GM19238 (cell line): Measurements from ENCODE around the gene BPIFB2.
"Not testable (repeated sequence)": the region's sequence is repeated elsewhere in the genome, so short reads cannot be mapped to it uniquely, and the experiment has no call there.

Source experiments
- DNase-seq: peaks from one replicate; pipeline ENCODE4 v3.0.0; 2011; ENCODE audit warnings: low spot score; ENCODE audit not compliant: insufficient read length

The BPIFB2 gene, protein sequence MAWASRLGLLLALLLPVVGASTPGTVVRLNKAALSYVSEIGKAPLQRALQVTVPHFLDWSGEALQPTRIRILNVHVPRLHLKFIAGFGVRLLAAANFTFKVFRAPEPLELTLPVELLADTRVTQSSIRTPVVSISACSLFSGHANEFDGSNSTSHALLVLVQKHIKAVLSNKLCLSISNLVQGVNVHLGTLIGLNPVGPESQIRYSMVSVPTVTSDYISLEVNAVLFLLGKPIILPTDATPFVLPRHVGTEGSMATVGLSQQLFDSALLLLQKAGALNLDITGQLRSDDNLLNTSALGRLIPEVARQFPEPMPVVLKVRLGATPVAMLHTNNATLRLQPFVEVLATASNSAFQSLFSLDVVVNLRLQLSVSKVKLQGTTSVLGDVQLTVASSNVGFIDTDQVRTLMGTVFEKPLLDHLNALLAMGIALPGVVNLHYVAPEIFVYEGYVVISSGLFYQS

DNA sequence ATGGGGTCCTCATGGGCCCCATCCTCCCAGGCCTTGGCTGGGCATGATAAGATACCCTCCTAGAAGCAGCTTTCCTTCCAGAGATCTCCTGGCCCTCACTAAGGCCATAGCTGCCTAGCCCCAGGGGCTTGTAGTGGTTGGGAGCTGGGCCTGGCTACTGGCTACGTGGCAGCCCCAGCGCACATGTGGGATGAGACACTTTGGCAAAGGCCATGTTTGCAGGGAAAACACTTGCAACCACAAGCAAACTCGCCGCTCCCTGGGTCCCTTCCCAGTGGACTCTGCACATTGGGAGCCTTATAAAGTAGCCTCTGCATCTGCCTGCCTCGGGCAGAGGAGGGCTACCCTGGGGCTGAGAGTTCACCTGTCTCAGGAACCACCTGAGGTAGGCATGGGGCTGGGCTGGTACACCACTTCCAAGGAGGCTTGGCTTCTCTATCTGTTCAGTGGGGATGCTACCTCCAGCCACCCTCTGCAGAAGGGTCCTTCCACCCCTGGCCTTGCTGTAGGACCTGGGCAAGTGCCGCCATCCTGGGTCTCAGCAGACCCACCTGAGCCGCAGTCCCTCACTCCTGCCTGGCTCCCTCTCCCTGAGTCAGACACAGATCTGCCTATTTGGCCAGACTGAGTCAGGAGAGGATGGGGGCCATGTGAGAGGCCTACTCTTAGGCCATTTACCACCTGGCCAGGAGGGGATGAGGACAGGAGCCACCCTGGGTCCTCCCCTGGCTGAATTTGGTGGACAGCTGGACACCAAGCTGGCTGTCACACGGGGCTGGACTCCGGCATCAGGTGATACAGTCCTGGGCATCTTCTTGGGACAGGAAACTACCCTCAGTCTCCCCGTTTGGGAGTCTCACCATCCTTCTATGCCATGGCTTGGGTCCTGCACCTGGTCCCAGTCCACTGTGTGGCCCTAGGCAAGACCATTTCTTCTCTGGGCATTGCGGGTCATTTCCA lies at the start of gene BPIFB2:
Gene BPIFB2 (plus strand): TSS at position 329 of the 960 bp plus-strand sequence. CDS start 871 bp downstream, outside the sequence.
- DNase-seq = no peak

DNA sequence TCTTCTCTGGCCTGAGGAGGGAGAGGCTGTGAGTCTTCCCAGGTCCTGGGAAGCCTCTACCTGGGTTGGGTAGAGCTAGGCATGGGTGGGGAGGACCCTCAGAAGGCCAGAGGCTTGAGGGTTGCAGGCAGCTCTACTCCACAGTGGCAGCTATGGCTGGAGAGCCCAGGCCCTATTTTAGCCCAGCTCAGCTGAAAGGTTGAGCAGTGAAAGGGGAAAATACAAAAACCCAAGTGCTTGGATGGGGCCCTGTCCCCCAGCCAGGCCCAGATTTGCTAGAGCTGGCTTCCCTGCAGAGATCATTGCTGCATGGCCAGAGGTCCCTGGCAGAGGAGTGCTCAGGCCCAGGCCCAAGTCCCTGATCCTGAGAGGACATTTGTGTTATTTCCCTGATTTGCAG lies 48.9 kb upstream of the BPIFB2 start:
- no peak for DNase-seq

DNA sequence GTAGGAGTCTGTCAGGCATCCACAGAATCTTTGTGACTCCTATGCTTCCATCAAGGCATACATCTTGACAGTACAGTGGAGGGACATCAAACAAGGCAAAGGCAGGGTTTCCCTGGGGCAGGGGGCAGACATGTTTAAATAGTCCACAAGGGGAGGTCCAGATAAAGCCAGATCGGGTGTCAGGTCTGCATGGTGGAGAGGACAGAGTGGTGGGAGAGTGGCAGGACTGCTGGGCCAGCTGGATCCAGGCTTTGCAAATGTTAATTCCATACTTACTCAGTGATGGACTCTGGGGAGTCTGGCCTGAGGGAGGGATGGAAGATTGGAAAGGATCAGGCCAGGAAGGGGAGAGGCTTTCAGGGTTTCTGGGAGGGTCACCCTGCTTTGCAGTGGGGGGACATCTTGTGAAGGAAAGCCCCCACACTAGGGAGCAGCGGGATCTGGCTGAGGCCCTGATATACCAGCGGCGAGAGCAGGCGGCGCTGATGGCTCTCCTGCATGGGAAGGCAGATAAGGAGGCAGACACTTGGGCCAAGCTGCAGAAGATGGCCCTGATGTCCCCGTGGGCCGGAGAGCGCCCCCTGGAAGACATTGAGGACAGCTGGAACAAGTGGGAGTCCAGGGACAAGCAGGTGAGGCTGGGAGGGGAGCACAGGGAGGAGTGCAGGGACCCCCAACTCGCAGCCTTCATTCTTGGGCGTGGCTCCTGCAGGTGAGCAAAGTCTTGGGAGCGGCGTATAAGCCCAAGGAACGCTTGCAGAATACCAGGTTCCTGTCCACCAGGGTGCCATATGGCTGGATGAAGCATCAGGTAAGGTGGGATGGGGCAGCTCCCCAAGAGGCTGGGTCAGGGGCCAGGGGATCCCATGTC lies 47.9 kb upstream of the BPIFB2 start:
- no peak for DNase-seq

DNA sequence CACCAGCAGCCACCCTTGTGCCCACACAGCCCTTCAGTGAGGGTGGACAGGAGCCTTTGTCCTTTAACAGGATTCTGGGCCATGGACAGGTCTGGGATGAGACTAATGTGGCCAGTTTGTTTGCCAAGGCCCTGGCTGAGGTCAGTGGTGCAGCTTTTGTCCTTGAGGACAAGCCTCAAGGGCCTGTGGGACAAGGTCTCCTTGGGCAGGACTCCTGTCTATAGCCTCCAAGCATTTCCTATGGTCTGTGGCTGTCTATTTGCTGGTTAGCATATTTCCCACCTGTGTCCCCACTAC lies 47.3 kb upstream of the BPIFB2 start:
- DNase-seq = no peak

DNA sequence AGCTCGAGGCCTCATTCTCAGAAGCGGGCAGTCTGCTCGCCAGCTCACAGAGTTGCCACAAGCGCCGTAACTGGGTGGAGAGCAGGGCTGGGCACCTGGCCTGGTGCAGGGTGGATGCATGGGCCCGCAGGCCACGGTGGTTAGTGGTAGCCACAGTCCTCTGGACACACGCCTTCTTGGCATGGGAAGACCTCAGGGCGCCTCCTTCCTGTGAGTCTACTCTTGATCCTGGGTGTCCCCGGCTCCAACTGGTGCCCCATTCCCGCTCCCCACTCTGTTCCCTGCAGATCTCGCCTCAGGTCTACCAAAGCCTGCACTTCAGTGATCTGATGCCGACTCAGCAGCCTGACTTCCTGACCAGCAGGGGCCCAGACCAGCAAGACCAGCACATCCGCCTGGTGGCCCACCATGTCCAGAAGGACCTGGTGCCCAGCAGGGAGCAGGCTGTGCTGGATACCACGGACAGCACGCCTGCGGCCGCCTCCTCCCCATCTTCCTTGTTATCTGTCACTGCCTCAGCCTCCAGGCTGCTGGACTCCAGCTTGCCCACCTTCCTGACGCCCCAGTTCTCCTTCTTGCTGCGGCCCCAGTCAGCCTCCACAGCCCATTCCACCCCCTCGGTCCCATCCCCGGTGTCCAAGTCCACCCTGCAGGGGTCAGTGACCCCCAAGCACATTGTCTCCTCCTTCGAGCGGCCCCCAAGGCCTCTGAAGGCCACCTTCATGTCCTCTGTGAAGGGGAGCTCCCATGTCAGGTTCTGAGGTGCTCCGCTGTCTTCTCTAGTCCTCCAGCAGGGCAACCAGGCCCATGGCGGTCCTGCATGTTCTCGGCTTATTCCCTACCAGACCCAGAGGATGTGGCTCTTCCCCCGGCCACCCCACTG lies 46.4 kb upstream of the BPIFB2 start:
- DNase-seq = no peak

DNA sequence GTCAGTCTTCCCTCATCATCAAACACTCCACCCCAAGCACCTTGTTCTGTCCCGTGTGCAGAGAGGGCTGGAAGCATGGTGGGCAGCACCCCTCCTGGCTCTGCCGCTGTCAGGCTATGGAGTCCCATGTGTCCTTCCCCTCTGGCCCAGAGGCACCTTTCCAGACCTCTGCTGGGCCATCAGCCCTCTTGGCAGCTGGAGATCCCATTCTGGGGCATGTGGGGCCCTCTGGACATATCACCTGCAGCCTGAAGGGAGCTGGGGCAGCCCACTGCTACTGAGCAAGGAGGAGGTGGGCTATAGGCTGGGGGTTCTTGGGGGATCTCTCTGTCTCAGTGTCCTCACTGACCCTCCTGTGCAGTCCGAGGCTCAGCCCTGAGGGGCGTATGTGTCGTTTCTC lies 45.5 kb upstream of the BPIFB2 start:
- no peak for DNase-seq

DNA sequence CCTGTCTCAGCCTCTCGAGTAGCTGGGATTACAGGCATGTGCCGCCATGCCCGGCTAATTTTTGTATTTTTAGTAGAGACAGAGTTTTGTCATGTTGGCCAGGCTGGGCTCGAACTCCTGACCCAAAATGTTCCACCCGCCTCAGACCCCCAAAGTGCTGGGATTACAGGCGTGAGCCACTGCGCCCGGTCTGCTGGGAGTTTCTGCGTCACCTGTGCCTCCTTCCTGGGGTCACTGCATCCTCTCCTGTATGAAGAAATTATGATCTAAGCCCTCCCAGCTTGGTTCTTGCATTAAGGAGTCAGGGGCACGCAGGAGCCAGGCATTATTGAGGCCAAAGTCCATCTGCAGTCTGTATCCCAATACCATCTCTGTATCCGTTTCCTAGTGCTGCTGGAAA lies 44.9 kb upstream of the BPIFB2 start:
- DNase-seq = not testable (repeated sequence)

DNA sequence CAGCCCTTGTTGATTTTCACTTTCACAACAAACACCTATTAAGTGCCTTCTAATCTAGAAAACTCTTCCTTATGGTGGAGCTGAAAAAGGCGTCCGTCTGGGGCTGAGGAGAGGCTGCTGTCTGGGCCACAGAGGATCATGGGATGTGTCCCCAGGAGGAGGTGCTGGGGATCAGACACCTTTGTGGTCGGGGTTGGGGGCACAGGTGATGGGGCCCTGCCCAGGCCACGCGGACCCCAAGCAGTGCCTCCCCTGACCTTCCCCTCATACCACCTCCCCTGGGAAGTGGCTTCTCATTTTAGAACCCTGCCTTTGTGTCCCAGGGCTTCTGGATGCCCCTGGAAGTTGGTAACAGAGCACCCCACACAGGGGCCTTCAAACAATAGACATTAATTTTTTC lies 44.3 kb upstream of the BPIFB2 start:
- DNase-seq = no peak

DNA sequence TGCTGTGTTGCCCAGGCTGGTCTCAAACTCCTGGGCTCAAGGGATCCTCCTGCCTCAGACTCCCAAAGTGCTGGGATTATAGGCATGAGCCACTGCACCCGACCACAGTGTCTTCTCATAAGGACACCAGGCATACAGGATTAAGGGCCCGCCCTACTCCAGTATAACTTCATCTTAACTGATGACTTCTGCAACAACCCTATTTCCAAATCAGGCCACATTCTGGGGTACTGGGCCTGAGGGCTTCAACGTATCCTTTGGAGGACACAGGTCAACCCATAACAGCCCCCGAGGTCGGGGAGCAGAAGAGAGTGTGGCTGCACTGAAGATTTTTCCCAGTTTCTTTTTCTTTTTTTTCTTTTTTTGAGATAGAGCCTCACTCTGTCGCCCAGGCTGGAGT lies 42.9 kb upstream of the BPIFB2 start:
- DNase-seq = no peak

DNA sequence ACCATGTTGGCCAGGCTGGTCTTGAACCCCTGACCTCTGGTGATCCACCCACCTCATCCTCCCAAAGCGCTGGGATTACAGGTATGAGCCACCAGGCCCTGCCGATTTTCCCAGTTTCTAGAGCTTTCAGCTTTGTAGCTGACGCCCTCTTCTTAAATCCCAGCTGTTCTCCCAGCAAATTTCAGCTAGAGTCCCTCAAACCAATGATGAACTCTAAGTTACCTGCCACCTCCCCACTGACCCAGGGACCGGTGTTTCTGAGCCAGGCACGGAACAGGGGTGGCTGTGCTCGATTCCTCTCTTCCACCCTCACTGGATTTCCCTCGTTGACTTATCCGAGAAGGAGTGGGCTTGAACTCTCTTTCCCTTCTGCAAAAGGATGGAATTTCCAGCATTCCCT lies 42.4 kb upstream of the BPIFB2 start:
- DNase-seq = no peak

DNA sequence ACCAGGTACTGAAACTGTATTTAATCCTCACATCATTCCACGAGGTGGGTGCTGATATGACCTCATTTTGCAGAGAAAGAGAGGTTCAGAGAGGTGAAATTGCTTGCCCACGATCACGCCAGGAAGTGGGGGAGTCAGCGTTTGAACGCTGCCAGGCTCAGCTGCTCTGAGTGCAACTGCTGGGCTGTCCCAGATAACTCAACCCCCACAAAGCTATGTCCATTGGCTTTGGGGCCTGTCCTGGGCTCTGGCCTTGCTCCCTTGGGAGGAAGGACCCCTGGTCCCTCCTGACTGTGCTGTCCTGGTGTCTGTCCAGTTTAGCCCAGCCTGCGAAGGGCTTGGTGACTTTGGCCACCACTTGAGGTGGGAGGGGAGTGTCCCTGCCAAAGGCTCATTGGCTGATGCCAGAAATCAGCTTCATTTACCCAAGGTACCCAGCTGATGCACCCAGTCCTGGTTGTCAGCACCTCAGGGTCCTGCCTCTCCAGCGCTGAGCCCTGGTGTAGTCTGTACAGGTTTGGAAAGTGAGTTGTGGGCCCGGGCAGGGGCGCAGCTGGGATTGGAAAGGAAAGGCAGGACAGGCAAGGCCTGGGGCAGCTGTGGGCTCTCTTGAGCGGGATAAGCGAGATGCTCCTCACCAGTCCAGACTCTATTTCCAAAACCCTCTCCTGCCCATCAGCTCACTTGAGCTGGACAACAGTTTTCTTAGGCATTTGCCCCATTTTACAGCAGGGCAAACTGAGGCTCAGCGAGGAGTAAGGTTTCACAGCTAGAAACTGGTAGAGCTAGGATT lies 41.7 kb upstream of the BPIFB2 start:
- DNase-seq = no peak

DNA sequence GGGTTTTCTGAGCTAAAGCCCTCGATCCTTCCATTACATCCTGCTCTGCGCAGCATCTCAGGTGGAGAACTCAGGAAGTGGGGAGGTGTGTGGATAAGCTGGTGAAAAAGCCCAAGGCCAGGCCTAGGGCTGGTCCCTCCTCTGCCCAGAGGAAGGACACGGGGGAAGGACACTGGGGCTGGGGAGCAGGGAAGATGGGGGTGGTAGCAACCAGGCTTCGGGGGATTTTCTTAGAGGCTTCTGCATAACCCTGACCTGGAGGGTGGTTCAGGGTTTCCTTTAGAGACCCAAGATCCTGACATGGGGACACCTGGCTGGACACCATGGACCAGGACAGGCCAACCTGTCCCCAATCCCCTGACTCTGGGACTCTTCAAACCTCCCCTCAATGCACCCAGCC lies 41.1 kb upstream of the BPIFB2 start:
- no peak for DNase-seq

DNA sequence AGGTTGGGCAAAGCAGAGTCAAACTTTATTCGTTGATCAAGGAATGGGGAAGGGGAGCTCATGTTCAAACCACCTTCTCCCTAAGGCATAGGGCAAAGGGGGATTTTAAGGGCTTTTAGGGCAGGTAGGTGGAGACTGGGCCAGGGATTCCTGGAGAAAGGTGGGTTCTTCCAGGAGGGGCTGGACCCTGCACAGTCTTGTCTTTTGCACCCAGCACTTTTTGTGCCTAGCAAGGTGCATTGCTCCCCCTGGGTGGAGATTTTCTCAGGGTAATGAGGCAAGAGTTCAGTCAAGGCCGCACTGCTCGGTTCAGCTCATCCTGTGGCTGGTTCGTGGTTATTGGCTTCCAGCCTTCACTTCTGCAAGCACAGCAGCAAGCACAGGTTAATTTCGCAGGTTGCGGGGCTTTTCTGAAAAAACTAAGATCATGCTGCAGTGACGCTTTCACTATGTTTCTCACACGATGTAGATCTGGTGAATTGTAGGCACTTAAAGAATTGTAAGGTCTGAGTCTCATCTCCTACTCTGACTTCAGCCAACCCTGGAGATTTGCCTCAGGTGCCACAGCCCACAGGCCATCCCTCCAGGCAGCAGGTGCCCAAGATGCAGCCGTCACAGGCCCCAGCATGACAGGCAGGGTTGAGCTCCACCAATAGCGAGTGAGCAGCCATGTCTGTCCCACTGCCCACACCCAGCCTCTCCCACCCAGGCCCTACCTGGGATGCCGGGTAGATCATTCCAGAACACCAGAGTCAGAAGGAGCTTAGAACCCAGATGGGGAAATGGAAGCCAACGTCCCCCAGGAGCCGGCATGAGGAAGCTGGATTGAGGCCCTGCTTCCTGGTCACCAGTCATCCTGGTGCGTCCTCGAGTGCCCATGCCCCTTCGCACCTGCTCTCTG lies 40.4 kb upstream of the BPIFB2 start:
- DNase-seq = no peak

DNA sequence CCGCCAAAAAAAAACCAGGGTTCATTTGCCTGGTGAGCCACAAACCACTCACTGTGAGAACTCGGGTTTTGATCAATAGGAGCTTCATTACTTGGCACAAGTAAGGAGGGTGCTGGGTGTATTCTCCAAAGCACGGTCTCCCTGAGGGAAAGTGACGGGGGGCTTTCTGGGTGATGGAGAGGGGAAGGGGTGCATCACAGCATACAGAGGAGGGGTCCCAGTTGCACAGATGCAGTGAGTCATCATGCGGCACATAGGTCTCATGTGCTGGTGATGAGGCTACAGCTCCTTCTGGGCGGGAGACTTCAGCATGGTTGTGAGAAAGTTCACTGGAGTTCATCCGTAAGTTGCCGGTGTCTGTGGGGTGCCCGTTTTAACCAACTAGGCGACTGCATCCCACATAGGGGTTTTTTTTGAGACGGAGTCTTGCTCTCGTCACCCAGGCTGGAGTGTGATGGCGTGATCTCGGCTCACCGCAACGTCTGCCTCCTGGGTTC lies 39.5 kb upstream of the BPIFB2 start:
- DNase-seq = no peak

DNA sequence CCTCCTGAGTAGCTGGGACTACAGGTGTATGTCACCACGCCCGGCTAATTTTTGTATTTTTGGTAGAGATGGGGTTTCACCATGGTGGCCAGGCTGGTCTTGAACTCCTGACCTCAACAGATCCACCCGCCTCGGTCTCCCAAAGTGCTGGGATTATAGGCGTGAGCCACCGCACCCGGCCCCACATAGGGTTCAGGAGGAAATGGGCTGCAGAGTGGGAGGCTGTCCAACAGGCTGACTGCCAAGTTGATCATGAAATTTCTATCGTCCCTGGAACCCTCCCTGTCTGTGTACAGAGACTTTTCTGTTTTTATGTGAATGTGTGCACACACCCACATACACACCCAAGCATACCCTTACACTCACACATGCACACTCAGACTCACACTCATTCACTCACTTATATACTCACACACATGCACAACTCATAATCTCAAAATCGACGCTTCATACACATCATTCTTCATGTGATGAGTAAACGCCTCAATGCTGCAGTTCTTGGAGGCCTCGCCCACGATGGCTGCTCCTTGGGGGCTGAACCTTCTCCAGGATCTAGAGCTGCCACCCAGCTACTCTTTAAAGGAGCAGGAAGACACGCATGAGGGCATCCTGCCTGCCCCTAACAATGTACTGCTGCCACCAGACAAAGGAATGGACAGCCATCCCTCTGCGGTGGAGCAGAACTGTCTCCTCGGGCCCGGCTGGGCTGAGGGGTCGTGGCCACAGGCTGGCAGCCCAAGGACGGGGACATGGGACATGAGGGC lies 38.8 kb upstream of the BPIFB2 start:
- no peak for DNase-seq

DNA sequence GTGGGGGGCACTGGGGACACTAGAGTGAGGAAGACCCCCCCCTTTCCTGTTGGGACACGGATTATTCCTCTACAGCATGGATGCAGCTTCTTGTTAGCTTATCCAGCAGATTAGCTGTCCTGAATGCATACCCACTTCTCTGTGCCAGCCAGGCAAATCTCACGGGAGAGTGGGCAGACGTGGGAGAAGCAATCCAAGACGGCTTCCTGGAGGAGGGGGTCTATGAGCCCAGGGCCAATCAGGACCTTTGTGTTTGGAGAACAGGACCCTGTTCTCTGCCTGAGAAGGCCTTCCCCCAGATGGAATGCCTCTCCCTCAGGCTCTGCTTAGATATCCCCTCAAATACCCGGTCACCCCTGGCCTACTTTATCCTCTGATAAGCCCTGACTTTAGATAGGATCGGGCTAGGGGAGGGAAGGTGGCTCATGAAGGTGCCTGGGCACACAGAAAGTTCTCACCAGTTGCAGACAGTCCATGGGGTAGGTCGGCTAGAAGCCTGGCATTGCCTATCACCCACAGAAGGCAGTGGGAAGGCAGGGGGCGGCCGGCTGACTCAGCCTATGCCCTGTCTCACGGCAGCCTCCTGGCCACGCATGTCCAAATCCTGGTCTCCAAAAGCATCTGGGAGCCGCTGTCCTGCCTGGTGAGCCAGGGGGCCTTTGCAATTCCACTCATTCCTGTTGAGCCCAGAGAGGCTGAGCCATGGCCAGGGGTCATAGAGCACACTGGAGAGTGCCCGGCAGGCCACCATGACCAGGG lies 38.0 kb upstream of the BPIFB2 start:
- no peak for DNase-seq
